Prostate gland (tissue), 2 donors: ENCODE measurements around the gene PTPN18. TPM values are rescaled to one million over a fixed set of nuclear protein-coding genes. Genes with fewer than 3 reads are reported as not detected.
A peak's percentile ranks its signal among the peaks of the same experiment; 100 is the strongest.

Experiments used
- DNase-seq: peaks from one replicate; pipeline ENCODE4 v3.0.0-alpha.2; 2019; ENCODE audit warnings: low spot score
- H3K27ac ChIP-seq, 2 donors: fragments of 200-600 bp; sonication (generic); 2 replicates each; pipeline ENCODE4 v1.5.1; 2017 to 2019
- H3K27me3 ChIP-seq: fragments of 200-600 bp; sonication (generic); replicated peaks from 2 replicates; pipeline ENCODE4 v1.5.1; 2019; ENCODE audit not compliant: insufficient read depth
- H3K36me3 ChIP-seq, 2 donors: fragments of 200-600 bp; sonication (generic); 1 replicate in 1 of 2; 2 replicates in 1 of 2; pipeline versions ENCODE4 v1.5.1 to v1.8.1; 2017 to 2019
- H3K4me1 ChIP-seq: fragments of 200-600 bp; sonication (generic); replicated peaks from 2 replicates; pipeline ENCODE4 v1.5.1; 2019
- H3K4me3 ChIP-seq, 2 donors: fragments of 200-600 bp; sonication (generic); 2 replicates each; pipeline ENCODE4 v1.5.1; 2017 to 2019
- H3K9me3 ChIP-seq: fragments of 200-600 bp; sonication (generic); 2 replicates; pipeline ENCODE4 v1.5.1; 2017
- POLR2A ChIP-seq: fragments of 450-650 bp; IDR thresholded peaks from one replicate; pipeline ENCODE4 v1.6.1; 2016; ENCODE audit warnings: antibody characterized with exemption, mild to moderate bottlenecking
- POLR2AphosphoS5 ChIP-seq: sonication (generic); formaldehyde crosslinking; IDR thresholded peaks from one replicate; pipeline ENCODE4 v1.6.1; 2017; ENCODE audit warnings: antibody characterized with exemption
- WGBS: methylation state at CpG from one replicate; pipeline ENCODE4 v1.1.5; 2018; 5-methylcytosine and 5-hydroxymethylcytosine counted together
- intact Hi-C: fragments of 100-400 bp; cut with DNase I; formaldehyde crosslinking; loops from one replicate; pipeline ENCODE4 v1.14.2; 2022
- total RNA-seq, 2 donors: library from RNA; depleted of rRNA; stranded (reverse); fragments of >200 nt; gene quantifications; one replicate each; pipeline ENCODE4 v1.1.0, GENCODE V29; 2016
- TF ChIP-seq, protein P1 (sequence below), 4 experiments: fragments of 200-600 bp in 2 of 4; fragments of 450-650 bp in 2 of 4; sonication (generic) in 2 of 4; IDR thresholded peaks; 1 replicate in 3 of 4; 2 replicates in 1 of 4; pipeline ENCODE4 v1.5.1; 2016 to 2019; ENCODE audit warnings: antibody characterized with exemption in 4 of 4, mild to moderate bottlenecking in 2 of 4, moderate library complexity in 2 of 4

PTPN18 gene
- total RNA-seq, 2 donors from 2014 or later: 37.1 to 93.6 TPM

- TF ChIP-seq POLR2A: no peak
- TF ChIP-seq, protein P1, sequence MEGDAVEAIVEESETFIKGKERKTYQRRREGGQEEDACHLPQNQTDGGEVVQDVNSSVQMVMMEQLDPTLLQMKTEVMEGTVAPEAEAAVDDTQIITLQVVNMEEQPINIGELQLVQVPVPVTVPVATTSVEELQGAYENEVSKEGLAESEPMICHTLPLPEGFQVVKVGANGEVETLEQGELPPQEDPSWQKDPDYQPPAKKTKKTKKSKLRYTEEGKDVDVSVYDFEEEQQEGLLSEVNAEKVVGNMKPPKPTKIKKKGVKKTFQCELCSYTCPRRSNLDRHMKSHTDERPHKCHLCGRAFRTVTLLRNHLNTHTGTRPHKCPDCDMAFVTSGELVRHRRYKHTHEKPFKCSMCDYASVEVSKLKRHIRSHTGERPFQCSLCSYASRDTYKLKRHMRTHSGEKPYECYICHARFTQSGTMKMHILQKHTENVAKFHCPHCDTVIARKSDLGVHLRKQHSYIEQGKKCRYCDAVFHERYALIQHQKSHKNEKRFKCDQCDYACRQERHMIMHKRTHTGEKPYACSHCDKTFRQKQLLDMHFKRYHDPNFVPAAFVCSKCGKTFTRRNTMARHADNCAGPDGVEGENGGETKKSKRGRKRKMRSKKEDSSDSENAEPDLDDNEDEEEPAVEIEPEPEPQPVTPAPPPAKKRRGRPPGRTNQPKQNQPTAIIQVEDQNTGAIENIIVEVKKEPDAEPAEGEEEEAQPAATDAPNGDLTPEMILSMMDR (IDR thresholded peaks at IDR 0.05): peak in 1 of 4 experiments; percentile 4
- H3K36me3 ChIP-seq: no peaks in the 10 kb centered on the region
- DNase-seq: no peak
- no peaks in the 10 kb centered on the region for H3K4me1 ChIP-seq
- H3K27me3 ChIP-seq: no peaks in the 10 kb centered on the region
- no peaks in the 10 kb centered on the region for H3K9me3 ChIP-seq
- intact Hi-C loops: loop anchor here (2.0 to 5.0 kb wide), 2 partner anchors 18 to 36 kb away; no protein-coding TSS in a partner anchor
- H3K4me3 ChIP-seq: peak overlapping the region; percentile 79 to 83
- peak overlapping the region; percentile 81 to 83 for H3K27ac ChIP-seq
- 51% methylated on average over 24 of the region's 24 CpGs for WGBS
These were observed 17.3 kb downstream of the PTPN18 start for GRCh38 chr2:130372833-130373807.

- no peak for DNase-seq
- Histone ChIP-seq H3K27me3 (no peaks in the 10 kb centered on the region), H3K4me3 (no peak overlapping the region), H3K9me3 (no peaks in the 10 kb centered on the region), H3K4me1 (no peaks in the 10 kb centered on the region), H3K36me3 (no peaks in the 10 kb centered on the region), H3K27ac (no peak overlapping the region)
- intact Hi-C loops: loop anchor here (2.0 to 5.0 kb wide), 2 partner anchors 17 to 37 kb away; no protein-coding TSS in a partner anchor
- WGBS: 96% methylated on average over 3 of the region's 3 CpGs
- TF ChIP-seq, protein P1 (IDR thresholded peaks at IDR 0.05): no peak
- TF ChIP-seq POLR2A (no peak), POLR2AphosphoS5 (no peak)
These were observed 18.0 kb downstream of the PTPN18 start for GRCh38 chr2:130373808-130374365.

DNA sequence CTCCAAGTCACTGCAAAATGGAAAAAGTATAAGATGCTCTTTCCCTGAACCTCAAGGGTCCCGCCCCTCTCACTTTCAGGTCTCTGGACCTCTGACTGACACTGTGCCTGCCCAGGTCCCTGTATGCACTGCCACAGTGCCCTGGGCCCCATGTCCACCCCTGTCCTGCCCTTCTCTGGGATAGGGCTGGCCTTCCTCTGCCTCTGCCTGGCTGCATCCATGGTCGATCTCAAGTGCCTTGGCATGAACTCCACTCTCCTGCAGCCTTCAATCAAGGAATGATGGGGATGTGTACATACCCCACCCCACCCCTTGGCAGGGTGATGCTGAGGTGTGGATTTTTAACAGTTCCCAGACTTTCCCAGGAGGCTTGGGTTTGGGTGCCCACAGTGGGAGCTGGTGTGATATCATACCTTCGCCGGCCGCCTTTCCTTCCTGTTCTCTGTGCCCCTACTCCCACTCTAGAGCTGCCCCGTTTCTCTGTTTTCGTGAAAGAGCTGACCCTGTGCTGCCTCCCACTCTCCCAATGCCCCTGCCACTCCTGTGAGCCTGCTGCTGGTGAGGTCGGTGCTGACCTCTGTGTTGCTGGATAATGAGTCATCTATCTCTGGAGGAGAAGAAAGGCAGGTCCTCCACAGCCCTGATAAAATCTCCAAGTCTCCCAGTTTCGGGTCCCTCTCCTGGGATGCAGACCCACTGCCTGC lies 18.9 kb downstream of the PTPN18 start:
- Histone ChIP-seq H3K9me3 (no peaks in the 10 kb centered on the region), H3K27ac (no peak overlapping the region), H3K4me3 (no peak overlapping the region), H3K27me3 (no peaks in the 10 kb centered on the region), H3K4me1 (no peaks in the 10 kb centered on the region), H3K36me3 (no peaks in the 10 kb centered on the region)
- intact Hi-C loops: loop anchor here (5.0 kb wide), 1 partner anchor 37 kb away; no protein-coding TSS in a partner anchor
- WGBS: 87% methylated on average over 9 of the region's 9 CpGs
- DNase-seq: no peak
- TF ChIP-seq POLR2AphosphoS5 (no peak), POLR2A (no peak)
- TF ChIP-seq, protein P1 (IDR thresholded peaks at IDR 0.05): no peak

GRCh38 chr2:130375291-130376266 lies 19.7 kb downstream of the PTPN18 start:
- TF ChIP-seq, protein P1 (IDR thresholded peaks at IDR 0.05): no peak
- TF ChIP-seq POLR2AphosphoS5: no peak
- TF ChIP-seq POLR2A: no peak
- WGBS: 96% methylated on average over 19 of the region's 19 CpGs
- H3K4me1 ChIP-seq: no peaks in the 10 kb centered on the region

More at GRCh38 chr2:130375291-130376266, 19.7 kb downstream of the PTPN18 start:
- no peak for DNase-seq
- Histone ChIP-seq H3K36me3 (no peaks in the 10 kb centered on the region), H3K4me3 (no peak overlapping the region), H3K27me3 (no peaks in the 10 kb centered on the region), H3K27ac (no peak overlapping the region), H3K9me3 (no peaks in the 10 kb centered on the region)
- intact Hi-C loops: no loop called here
